GM21360 (cell line): ENCODE measurements around the gene BCKDK.
"Not testable (repeated sequence)": the region's sequence is repeated elsewhere in the genome, so short reads cannot be mapped to it uniquely, and the experiment has no call there.

Experiments
- ATAC-seq: cut with Tn5 transposase; IDR thresholded peaks from one replicate; pipeline ENCODE4 v1.9.1; 2021; ENCODE audit warnings: mild to moderate bottlenecking, moderate library complexity; ENCODE audit not compliant: unreplicated experiment

Gene BCKDK

DNA sequence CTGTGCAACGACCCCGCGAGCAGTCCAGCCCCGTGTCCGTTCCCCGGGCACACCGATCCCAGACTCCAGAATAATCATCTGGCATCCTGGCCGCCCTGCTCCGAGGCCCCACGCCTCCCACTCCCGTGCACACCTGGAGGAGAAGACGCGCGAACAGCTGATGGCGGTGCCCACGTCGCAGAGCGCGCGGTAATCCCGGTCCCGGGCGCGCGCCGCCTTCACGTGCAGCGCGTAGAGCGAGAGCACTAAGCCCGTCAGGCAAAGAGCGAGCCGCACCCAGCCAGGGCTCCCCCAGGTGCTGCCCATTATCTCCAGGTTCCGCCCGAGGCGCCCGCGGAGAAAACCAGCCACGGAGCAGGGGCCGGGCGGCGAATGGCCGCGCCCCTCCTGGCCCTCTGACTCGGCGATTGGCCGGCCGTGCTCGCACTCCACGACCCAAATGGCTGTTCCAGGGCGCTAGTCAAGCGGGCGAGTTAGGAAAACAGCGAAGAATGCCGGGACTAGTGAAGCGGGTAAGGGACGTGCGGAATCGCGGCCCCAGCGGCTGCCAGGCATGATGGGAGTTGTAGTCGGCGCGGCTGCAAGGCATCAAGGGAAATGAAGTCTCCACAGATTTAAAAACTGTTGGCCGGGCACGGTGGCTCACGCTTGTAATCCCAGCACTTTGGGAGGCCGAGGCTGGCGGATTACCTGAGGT, 13.6 kb upstream of the BCKDK start, which contains the start of gene VKORC1:
Gene VKORC1 (minus strand): TSS at position 374 of the 697 bp plus-strand sequence. CDS start 68 bp downstream, at position 306.
- peak; percentile 69 for ATAC-seq

DNA sequence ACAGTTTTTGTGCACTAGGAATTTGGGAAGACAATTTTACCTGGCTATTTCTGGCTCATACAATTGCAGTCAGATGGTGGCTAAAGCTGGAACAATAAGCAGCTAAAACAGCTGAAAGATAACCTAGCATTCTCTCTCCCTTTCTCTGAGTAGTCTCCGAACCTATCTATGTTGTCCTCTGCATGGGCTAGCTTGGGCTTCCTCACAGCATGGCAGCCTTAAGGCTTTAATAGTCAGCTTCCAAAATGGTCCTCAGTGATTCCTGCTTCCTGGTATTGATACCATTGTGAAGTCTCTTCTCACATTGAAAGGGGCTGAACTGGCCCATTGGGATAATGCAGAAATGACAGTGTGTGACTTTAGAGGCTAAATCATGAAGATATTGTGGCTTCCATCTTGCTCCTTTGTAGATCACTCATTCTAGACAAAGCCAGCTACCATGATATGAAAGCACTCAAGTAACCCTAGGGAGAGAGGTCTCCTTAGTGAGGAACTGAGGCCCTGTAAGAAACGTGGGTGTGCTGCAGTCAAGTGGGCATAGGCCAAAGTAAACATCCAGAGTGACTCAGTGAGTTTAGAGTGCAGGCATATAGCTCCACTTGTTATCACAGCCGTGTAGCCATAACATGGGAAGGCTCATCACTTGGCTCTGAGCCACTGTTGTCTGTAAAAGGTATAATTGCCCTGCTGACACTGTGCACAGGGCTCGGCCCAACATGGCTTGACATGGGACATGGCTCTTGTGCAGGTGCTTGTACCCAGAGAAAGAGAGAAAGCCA, 8.1 kb upstream of the BCKDK start:
- no peak for ATAC-seq

DNA sequence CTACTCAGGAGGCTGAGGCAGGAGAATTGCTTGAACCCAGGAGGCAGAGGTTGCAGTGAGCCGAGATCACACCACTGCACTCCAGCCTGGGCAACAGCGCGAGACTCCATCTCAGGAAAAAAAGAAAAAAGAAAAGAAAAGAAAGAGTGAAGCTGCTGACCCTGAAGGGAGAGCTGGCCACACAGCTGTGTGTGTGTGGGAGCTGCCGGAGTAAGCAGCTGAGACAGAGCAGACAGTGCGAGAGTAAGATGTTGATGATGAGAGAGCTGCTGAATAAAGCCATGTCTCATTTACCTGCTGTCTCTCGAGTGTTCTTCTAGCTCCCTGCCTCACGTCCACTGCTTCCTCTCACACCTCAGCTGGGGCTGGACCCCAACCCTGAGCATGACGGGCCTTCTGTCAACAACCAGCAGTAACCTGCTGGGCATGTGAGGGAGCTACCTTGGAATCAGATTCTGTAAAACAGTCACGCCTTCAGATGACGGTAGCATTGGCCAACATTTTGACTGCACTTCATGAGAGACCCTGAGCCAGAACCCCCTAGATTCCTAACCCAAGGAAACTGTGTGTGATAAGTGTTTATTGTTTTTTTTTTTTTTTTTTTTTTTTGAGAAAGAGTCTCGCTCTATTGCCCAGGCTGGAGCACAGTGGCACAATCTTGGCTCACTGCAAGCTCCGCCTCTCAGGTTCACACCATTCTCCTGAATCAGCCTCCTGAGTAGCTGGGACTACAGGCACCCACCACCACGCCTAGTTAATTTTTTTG, 7.1 kb upstream of the BCKDK start:
- ATAC-seq, result not testable (repeated sequence)

DNA sequence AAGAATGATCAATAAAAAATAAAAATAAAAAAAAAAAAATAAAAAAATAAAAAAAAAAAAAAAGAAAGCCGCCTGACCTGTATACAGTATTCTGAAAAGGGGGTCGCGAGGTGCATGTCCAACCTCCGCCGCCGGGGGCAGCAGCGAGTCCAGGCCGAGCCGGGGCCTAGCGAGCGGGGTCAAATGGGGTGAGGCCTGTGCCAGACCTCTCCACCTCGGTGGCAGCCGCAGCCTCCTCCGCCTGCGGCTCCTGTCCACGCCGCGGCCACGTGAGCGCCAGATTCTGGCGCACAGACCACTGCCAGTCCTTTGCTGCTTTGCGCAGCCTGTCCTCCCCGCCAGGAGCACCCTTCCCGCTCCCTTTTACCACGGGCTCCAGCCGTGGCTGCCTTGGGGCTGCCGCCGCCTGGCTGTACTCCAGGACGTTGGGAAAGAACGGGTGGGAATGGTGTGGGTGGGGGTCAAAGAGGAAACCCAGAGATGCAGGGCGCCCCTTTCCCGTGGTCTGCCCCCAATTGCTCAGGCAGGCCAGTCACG, 2.4 kb upstream of the BCKDK start:
- ATAC-seq, result peak; percentile 45

DNA sequence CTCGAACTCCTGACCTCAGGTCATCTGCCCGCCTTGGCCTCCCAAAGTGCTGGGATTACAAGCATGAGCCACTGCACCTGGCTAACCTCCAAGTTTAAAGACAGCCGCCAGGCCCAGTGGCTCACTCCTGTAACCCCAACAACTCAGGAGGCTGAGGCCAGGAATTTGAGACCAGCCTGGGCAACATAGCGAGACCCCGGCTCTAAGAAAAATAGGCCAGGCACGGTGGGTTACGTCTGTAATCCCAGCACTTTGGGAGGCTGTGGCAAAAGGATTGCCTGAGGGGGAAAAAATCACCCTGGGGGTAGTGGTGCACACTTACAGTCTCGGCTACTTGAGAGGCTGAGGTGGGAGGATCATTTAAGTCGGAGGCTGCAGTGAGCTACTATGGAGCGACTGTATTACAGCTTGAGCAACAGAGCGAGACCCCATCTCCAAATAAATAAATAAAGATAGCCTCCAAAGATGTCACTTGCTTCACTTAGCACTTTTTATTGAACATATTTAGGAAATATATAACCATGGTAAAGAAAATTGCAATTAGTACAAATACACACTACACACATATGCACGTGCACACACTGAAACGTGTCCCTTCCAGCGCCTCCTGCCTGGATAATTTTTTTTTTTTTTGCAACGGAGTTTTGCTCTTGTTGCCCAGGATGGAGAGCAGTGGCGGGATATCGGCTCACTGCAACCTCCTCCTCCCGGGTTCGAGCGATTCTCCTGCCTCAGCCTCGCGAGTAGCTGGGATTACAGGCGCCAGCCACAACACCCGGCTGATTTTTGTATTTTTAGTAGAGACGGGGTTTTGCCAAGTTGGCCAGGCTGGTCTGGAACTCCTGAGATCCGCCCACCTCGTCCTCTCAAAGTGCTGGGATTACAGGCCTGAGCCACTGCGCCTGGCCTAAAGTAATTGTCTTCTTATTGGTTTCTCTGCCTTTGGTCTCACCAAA, 1.4 kb upstream of the BCKDK start:
- no peak for ATAC-seq

DNA sequence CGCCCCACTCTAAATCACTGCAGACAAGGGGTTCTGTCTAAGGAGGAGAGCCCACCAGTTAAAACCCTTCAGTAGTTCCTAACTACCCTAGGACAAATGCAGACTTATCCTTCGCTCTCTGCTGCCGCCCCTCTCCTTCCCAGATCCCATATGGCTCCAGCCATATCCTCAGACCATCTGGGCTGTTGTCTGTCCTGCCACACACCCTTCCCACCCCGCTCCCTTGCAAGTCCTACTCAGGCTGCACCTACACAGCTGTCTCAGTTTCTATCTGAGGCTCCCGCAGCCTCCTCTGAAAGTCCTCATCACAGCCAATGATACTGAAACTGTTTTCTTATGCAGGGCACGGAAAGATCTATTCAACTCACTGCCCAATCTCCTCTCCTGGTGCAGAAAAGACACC, 720 bp upstream of the BCKDK start:
- ATAC-seq, result peak; percentile 43

DNA sequence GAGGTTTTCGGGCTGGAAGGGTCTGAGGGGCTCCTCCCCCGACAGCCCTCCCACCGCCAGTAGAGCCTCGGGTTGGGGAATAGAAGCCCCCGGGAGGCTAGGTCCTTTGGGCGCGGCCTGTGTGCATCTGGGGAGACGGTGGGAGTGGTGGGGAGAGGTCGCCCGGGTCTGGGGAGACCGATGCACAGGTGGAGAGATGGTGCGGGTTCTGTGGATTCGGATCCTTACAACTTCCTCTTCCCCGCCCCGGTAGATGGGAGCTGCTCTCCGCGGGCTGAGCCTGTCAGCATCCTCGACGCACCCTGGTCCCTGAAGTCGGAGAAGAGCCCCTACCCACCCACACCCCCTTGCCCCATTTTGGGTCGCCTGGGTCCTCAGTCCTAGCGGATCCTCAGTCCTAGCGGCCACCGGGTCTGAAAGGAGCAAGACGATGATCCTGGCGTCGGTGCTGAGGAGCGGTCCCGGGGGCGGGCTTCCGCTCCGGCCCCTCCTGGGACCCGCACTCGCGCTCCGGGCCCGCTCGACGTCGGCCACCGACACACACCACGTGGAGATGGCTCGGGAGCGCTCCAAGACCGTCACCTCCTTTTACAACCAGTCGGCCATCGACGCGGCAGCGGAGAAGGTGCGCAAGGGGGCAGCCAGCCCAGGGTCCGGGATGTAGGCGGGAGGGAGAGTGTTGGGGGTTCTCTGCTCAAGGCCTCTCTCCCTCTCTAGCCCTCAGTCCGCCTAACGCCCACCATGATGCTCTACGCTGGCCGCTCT, 790 bp downstream of the BCKDK start:
- no peak for ATAC-seq

GRCh38 chr16:31109622-31110021, 1.4 kb downstream of the BCKDK start:
- ATAC-seq, result no peak

DNA sequence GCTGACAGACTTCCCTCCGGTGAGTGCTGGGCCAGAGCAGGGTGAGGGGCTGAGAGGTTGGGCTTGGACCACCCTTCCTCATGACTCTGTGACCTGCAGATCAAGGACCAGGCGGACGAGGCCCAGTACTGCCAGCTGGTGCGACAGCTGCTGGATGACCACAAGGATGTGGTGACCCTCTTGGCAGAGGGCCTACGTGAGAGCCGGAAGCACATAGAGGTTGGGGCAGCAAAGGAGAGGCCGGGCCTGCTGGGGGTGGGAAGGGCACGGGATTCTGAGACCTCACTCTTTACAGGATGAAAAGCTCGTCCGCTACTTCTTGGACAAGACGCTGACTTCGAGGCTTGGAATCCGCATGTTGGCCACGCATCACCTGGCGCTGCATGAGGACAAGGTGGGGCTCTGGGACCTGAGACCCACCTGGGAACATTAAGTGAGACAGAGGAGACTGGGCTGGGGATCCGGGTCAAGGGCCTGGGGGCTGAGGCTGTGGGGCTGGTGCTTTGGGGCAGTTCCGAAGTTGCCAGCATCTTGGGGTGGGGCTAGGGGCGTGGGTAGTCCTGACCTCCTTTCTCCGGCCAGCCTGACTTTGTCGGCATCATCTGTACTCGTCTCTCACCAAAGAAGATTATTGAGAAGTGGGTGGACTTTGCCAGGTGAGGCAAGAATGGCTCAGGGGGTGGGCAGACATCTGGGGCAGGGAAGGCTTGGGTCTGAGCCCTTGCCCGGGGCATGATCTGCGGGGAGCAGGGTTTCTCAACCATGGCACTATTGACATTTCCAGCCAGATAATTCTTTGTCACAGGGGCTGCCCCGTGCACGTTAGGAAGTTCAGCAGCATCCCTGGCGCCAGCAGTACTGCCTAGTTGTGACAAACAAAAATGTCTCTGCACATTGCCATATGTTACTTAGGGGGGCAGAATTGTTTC, 2.2 kb downstream of the BCKDK start:
- no peak for ATAC-seq

DNA sequence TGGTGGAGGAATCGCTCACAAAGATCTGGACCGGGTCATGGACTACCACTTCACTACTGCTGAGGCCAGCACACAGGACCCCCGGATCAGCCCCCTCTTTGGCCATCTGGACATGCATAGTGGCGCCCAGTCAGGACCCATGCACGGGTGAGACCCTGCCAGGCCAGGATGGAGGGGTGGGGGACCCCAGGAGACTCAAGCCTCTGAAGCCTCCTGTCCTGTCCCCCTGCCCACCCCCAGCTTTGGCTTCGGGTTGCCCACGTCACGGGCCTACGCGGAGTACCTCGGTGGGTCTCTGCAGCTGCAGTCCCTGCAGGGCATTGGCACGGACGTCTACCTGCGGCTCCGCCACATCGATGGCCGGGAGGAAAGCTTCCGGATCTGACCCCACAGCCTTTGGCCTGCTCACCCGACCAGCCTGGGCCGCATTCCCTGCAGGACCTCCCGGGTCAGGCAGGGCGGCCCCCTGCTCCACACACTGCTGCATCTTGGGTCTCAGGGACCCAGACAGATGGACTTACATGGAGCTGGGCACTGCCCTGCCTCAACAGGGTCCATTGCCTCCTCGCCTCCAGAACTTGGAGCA, 3.8 kb downstream of the BCKDK start:
- ATAC-seq, result no peak

GRCh38 chr16:31112711-31113110, 4.5 kb downstream of the BCKDK start:
- no peak for ATAC-seq

- no peak for ATAC-seq
Measured at GRCh38 chr16:31113121-31114120, 5.2 kb downstream of the BCKDK start.

DNA sequence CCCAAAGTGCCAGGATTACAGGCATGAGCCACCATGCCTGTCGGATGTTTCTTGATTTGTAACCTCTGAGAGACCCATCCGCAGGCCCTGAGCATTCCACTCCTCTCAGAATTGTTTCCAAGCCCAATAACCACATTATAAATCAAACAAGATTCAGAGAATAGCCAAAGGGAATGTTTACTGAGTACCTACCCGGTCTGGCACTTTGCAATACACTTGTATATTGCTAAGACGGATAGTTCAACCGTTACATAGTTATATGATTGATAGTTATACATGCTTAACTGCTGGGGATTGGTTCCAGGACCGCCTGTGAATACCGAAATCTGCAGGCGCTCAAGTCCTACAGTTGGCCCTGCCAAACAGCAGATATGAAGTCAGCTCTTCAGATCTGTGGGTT, 6.3 kb downstream of the BCKDK start:
- ATAC-seq, result no peak

DNA sequence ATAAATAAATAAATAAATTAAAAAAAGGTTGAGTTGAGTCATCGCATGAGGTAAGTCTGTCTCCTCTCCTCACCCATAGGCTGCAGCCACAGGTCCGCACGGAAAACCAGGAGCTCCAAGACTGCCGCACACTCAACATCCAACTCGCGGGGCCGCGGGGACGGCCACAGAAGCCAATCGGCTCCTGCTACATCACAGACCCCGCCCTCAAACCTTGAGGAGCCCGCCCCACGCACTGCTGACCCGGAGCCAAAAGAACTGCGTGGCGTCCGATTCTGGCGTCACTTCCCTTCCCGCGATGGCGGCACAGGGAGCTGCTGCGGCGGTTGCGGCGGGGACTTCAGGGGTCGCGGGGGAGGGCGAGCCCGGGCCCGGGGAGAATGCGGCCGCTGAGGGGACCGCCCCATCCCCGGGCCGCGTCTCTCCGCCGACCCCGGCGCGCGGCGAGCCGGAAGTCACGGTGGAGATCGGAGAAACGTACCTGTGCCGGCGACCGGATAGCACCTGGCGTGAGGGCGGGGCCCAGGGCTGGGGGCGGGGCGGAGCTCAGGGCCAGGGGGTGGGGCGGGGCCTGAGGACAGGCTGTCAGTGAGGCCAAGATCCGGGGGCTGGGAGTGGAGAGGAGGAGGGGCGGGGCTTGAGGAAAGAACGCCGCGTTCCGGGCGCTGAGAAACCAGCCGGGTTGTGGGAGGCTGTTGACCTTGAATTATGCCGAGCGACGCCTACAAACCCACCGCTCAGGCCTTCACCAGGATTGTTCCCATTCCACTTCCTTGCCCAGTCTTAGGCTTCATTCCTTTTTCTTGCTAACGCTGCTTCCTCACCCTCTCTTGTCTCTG, 9.4 kb downstream of the BCKDK start, which contains the start of gene KAT8:
Gene KAT8 (plus strand): TSS at position 281 of the 839 bp plus-strand sequence. CDS start 18 bp downstream, at position 299.
- peak; percentile 92 for ATAC-seq

DNA sequence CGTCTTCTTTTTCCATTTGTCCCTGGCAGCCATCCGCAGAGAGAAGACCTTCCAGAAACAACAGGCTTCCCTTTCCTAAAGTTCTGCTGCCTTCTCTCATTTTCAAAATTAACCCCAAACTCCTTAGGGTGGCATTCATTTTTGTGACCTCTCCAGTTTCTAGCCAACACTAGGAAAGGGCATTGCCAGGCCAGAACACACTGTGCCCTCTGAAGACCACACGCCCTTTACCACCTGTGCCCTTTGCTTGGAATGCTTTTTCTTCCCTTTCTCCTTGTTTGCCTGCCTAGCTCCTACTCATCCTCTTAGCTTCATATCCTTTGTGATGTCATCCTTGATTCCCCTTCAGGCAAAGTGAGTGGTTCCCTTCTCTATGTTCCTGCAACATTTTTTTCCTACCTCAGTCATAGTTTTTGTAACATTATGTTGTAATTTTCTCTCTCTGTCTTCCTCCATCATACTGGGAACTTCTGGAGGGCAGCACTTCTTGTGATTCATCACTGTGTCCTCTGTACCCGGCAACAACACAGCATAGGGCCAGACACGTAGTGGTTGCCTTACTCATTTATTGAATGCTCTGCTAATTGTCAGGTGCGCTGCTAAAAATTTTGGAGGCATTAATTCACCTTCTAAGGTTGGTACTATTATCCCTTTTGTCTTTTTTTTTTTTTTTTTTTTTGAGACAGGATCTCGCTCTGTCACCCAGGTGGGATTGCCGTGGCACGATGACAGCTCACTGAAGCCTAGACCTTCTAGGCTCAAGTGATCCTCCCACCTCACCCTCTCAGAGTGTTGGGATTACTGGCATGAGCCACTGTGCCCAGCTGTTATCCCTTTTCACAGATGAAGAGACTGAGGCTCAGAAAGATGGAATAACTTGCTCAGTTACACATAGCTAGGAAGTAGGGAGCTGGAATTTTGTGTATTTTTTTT, 10.3 kb downstream of the BCKDK start:
- no peak for ATAC-seq
